GM12891 (cell line): ENCODE measurements around the gene AMY1A. TPM values are rescaled to one million over a fixed set of nuclear protein-coding genes. Genes with fewer than 3 reads are reported as not detected.
"Not testable (repeated sequence)": the region's sequence is repeated elsewhere in the genome, so short reads cannot be mapped to it uniquely, and the experiment has no call there.

Source experiments
- DNase-seq: peaks from one replicate; pipeline ENCODE4 v3.0.0; 2011; ENCODE audit warnings: low spot score; ENCODE audit not compliant: insufficient read length
- FAIRE-seq: peaks from 2 replicates; lab custom pipeline; 2011; peaks lifted over from hg19 to GRCh38; lab: Jason Lieb, UNC
- PAX5 ChIP-seq: IDR thresholded peaks from 2 replicates; pipeline ENCODE4 v1.6.1; 2011; ENCODE audit warnings: low read length, moderate library complexity, mild to moderate bottlenecking; ENCODE audit not compliant: insufficient read depth, severe bottlenecking
- POLR2A ChIP-seq: IDR thresholded peaks from 2 replicates; pipeline ENCODE4 v1.6.1; 2011; ENCODE audit warnings: low read depth, low read length, control low read depth
- POLR2AphosphoS5 ChIP-seq: IDR thresholded peaks from 2 replicates; pipeline ENCODE4 v1.6.1; 2011; ENCODE audit warnings: low read depth, low read length, control low read depth
- POU2F2 ChIP-seq: IDR thresholded peaks from 2 replicates; pipeline ENCODE4 v1.6.1; 2011; ENCODE audit warnings: low read depth, mild to moderate bottlenecking, control low read depth, low read length, moderate library complexity
- SPI1 ChIP-seq: IDR thresholded peaks from 2 replicates; pipeline ENCODE4 v1.6.1; 2011; ENCODE audit warnings: low read depth, low read length, control low read depth
- TAF1 ChIP-seq: IDR thresholded peaks from 2 replicates; pipeline ENCODE4 v1.6.1; 2011; ENCODE audit warnings: low read depth, low read length, control low read depth
- polyA plus RNA-seq: library from polyadenylated mRNA; unstranded; fragments of >200 nt; gene quantifications from one replicate; pipeline ENCODE4 v1.2.1, GENCODE V29; 2012; ENCODE audit warnings: low read depth, missing spikeins, inconsistent platforms; ENCODE audit not compliant: missing spikeins

Gene AMY1A
- polyA plus RNA-seq, result not detected

GRCh38 chr1:103655460-103655859 lies at the start of gene AMY1A:
Gene AMY1A, plus strand, starts transcription at chr1:103655760. Its CDS starts 571 bp downstream, at chr1:103656331.
- not testable (repeated sequence) for FAIRE-seq, DNase-seq

- TF ChIP-seq TAF1 (no peak), POU2F2 (no peak), SPI1 (no peak), POLR2AphosphoS5 (no peak), POLR2A (no peak), PAX5 (no peak)
- DNase-seq (no peak), FAIRE-seq (no peak)
Measured at GRCh38 chr1:103616362-103616761, 39.2 kb upstream of the AMY1A start.

GRCh38 chr1:103616994-103617477 lies 38.5 kb upstream of the AMY1A start, which contains the start of gene AMY2A:
Gene AMY2A, plus strand, starts transcription at chr1:103617427. Its CDS starts 14 bp downstream, at chr1:103617441.
- not testable (repeated sequence) for FAIRE-seq, DNase-seq

GRCh38 chr1:103627436-103627835 lies 28.1 kb upstream of the AMY1A start:
- DNase-seq, FAIRE-seq: not testable (repeated sequence)

- not testable (repeated sequence) for FAIRE-seq
Measured at GRCh38 chr1:103641194-103641593, 14.4 kb upstream of the AMY1A start.

GRCh38 chr1:103643908-103644307 lies 11.7 kb upstream of the AMY1A start:
- not testable (repeated sequence) for FAIRE-seq, DNase-seq

More at GRCh38 chr1:103641194-103641593, 14.4 kb upstream of the AMY1A start:
- not testable (repeated sequence) for DNase-seq

GRCh38 chr1:103650305-103650704 lies 5.3 kb upstream of the AMY1A start:
- not testable (repeated sequence) for FAIRE-seq

GRCh38 chr1:103650889-103651288 lies 4.7 kb upstream of the AMY1A start:
- not testable (repeated sequence) for FAIRE-seq, DNase-seq

More at GRCh38 chr1:103650305-103650704, 5.3 kb upstream of the AMY1A start:
- DNase-seq, result not testable (repeated sequence)

GRCh38 chr1:103654133-103654532 lies 1.4 kb upstream of the AMY1A start:
- FAIRE-seq, DNase-seq: not testable (repeated sequence)

- not testable (repeated sequence) for FAIRE-seq, DNase-seq
Measured at GRCh38 chr1:103676335-103676734, 20.8 kb downstream of the AMY1A start.

GRCh38 chr1:103696110-103696509 lies 40.5 kb downstream of the AMY1A start, which contains the start of gene AMY1B:
Gene AMY1B, minus strand, starts transcription at chr1:103696210. Its CDS starts 571 bp downstream, at chr1:103695639.
- DNase-seq, FAIRE-seq: not testable (repeated sequence)

GRCh38 chr1:103697430-103697829 lies 41.9 kb downstream of the AMY1A start:
- not testable (repeated sequence) for FAIRE-seq

GRCh38 chr1:103700669-103701068 lies 45.1 kb downstream of the AMY1A start:
- DNase-seq, FAIRE-seq: not testable (repeated sequence)

More at GRCh38 chr1:103697430-103697829, 41.9 kb downstream of the AMY1A start:
- DNase-seq, result not testable (repeated sequence)

GRCh38 chr1:103701256-103701655 lies 45.7 kb downstream of the AMY1A start:
- DNase-seq, FAIRE-seq: not testable (repeated sequence)

GRCh38 chr1:103707670-103708069 lies 52.1 kb downstream of the AMY1A start:
- DNase-seq, FAIRE-seq: not testable (repeated sequence)

- FAIRE-seq, result not testable (repeated sequence)
Measured at GRCh38 chr1:103710381-103710780, 54.8 kb downstream of the AMY1A start.

More at GRCh38 chr1:103710381-103710780, 54.8 kb downstream of the AMY1A start:
- not testable (repeated sequence) for DNase-seq
